Measurements from ENCODE around the gene AXIN1.

DNA sequence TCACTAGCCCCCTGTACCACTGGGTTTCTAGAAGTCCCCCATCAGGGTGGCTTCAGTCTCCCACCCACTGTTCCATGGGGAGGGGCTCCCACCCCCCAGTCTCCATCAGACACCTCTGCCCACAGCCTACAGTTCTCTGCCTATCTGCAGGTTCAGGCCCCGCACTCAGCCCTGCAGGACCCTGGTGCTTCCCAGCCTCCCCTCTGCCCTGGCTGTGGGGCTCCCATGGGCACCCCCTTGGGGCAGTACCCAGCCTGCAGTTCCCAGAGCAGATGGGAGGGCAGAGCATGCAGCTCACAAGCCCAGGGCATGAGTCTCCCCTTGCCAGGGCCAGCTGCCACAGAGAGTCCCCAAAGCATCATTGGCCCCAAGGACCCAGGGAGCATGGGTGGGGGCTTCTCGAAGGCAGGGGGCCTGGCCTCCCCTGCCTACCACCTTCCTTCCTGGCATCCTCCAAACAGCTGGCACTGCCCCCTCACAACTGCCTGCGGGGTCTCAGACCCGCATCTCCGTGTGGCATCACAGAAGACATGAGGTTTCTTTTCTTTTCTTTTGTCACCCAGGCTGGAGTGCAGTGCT lies 20.6 kb upstream of the AXIN1 start:
- TF ChIP-seq SIN3A (IDR thresholded peaks at IDR 0.05; ENCODE audit: borderline replicate concordance in 2 of 2, control insufficient read depth in 1 of 2, low read depth in 2 of 2, low read length in 2 of 2) (no peak), SMARCA5 (IDR thresholded peaks at IDR 0.05) (no peak)

Data from K562 (cell line).